HepG2 (cell line): ENCODE data around the gene ECE2.

ENCODE experiments used
- CTCF ChIP-seq: sonication (generic); formaldehyde crosslinking; IDR thresholded peaks from 2 replicates; pipeline ENCODE4 v1.5.0; 2020; ENCODE audit warnings: mild to moderate bottlenecking, missing genetic modification reagents, moderate library complexity
- EHMT2 ChIP-seq: fragments of 200-600 bp; sonication (generic); IDR thresholded peaks from 2 replicates; pipeline ENCODE4 v1.7.0; 2017; ENCODE audit warnings: antibody characterized with exemption, low read depth, low read length, borderline replicate concordance
- POLR2A ChIP-seq, 2 experiments: IDR thresholded peaks; 2 replicates each; pipeline ENCODE4 v1.6.1; 2011; ENCODE audit warnings: low read depth in 2 of 2, low read length in 2 of 2, mild to moderate bottlenecking in 1 of 2, moderate library complexity in 1 of 2; ENCODE audit not compliant: insufficient read depth in 1 of 2
- TF ChIP-seq, protein P1 (sequence below): sonication (generic); formaldehyde crosslinking; IDR thresholded peaks from 2 replicates; pipeline ENCODE4 v1.4.0; 2020; ENCODE audit warnings: missing genetic modification reagents

GRCh38 chr3:184291044-184291737 lies 15.4 kb downstream of the ECE2 start:
- TF ChIP-seq CTCF (CRISPR knock-in tag), result no peak
- no peak for TF ChIP-seq EHMT2
- TF ChIP-seq, protein P1, sequence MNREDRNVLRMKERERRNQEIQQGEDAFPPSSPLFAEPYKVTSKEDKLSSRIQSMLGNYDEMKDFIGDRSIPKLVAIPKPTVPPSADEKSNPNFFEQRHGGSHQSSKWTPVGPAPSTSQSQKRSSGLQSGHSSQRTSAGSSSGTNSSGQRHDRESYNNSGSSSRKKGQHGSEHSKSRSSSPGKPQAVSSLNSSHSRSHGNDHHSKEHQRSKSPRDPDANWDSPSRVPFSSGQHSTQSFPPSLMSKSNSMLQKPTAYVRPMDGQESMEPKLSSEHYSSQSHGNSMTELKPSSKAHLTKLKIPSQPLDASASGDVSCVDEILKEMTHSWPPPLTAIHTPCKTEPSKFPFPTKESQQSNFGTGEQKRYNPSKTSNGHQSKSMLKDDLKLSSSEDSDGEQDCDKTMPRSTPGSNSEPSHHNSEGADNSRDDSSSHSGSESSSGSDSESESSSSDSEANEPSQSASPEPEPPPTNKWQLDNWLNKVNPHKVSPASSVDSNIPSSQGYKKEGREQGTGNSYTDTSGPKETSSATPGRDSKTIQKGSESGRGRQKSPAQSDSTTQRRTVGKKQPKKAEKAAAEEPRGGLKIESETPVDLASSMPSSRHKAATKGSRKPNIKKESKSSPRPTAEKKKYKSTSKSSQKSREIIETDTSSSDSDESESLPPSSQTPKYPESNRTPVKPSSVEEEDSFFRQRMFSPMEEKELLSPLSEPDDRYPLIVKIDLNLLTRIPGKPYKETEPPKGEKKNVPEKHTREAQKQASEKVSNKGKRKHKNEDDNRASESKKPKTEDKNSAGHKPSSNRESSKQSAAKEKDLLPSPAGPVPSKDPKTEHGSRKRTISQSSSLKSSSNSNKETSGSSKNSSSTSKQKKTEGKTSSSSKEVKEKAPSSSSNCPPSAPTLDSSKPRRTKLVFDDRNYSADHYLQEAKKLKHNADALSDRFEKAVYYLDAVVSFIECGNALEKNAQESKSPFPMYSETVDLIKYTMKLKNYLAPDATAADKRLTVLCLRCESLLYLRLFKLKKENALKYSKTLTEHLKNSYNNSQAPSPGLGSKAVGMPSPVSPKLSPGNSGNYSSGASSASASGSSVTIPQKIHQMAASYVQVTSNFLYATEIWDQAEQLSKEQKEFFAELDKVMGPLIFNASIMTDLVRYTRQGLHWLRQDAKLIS (CRISPR knock-in tag), result no peak
- TF ChIP-seq POLR2A (IDR thresholded peaks at IDR 0.05; ENCODE audit: insufficient read depth in 1 of 2, low read depth in 2 of 2, low read length in 2 of 2), result no peak
